HepG2 (cell line): ENCODE data around the gene WDR19. TPM values are rescaled to one million over a fixed set of nuclear protein-coding genes. Genes with fewer than 3 reads are reported as not detected.

ENCODE experiments used
- ATAC-seq: fragments of 200-7000 bp; cut with Tn5 transposase; 3 replicates; pipeline ENCODE4 v1.9.1; 2020; ENCODE audit warnings: mild to moderate bottlenecking, moderate library complexity
- BruUV-seq: library from RNA; stranded (reverse); fragments of 400-500 nt; replicated peaks from 2 replicates; lab custom pipeline; 2021; lab: Mats Ljungman, UMichigan
- CTCF ChIA-PET: fragments of 300-600 bp; formaldehyde crosslinking; extraction: SDS; loops from one replicate; lab custom pipeline; 2021; ENCODE audit warnings: low total read pairs, inconsistent platforms, low intra/inter-chr PET ratio; lab: Yijun Ruan, JAX
- POLR2A ChIA-PET: fragments of 350-600 bp; sonication (Branson Sonifier 250); formaldehyde crosslinking; loops from one replicate; lab custom pipeline; 2020; ENCODE audit warnings: antibody characterized with exemption, inconsistent platforms; lab: Yijun Ruan, JAX
- DNase-seq: peaks from one replicate; pipeline ENCODE4 v3.0.0-alpha.2; 2015; ENCODE audit warnings: low spot score
- FAIRE-seq: peaks from 3 replicates; lab custom pipeline; 2011; peaks lifted over from hg19 to GRCh38; lab: Jason Lieb, UNC
- H2AFZ ChIP-seq: one replicate; pipeline ENCODE4 v1.6.1; 2011; ENCODE audit warnings: low read length, inconsistent platforms
- H3K27ac ChIP-seq: fragments of 300-600 bp; 3 replicates; pipeline ENCODE4 v1.8.0; 2011; ENCODE audit warnings: mixed run types, mild to moderate bottlenecking, mixed read lengths, low read length, inconsistent platforms; ENCODE audit not compliant: insufficient read depth; ENCODE audit errors: extremely low read length
- H3K27me3 ChIP-seq, 2 experiments: fragments of 200-600 bp in 1 of 2; 2 replicates in 1 of 2; 3 replicates in 1 of 2; pipeline versions ENCODE4 v1.6.0 to v1.8.0; 2011; ENCODE audit warnings: low read length in 2 of 2, mild to moderate bottlenecking in 2 of 2, moderate library complexity in 2 of 2, inconsistent platforms in 1 of 2; ENCODE audit not compliant: insufficient read depth in 2 of 2, control insufficient read depth in 1 of 2
- H3K36me3 ChIP-seq, 2 experiments: fragments of 200-600 bp in 1 of 2; replicated peaks in 1 of 2; 2 replicates in 1 of 2; 3 replicates in 1 of 2; pipeline versions ENCODE4 v1.5.1 to v1.8.0; 2011; ENCODE audit warnings: low read length in 2 of 2, inconsistent platforms in 1 of 2; ENCODE audit not compliant: insufficient read depth in 2 of 2, control insufficient read depth in 1 of 2
- H3K4me1 ChIP-seq: 2 replicates; pipeline ENCODE4 v1.5.1; 2012; ENCODE audit warnings: low read length, inconsistent platforms; ENCODE audit not compliant: insufficient read depth
- H3K4me2 ChIP-seq: 2 replicates; pipeline ENCODE4 v1.6.0; 2011; ENCODE audit warnings: low read depth, low read length, inconsistent platforms
- H3K4me3 ChIP-seq, 3 experiments: fragments of 200-600 bp in 1 of 3; sonication (generic), shearing (Covaris generic) in 1 of 3; replicated peaks in 1 of 3; 2 replicates each; pipeline ENCODE4 v1.5.1; 2011 to 2016; ENCODE audit warnings: low read length in 3 of 3, inconsistent platforms in 2 of 3, low read depth in 2 of 3, mild to moderate bottlenecking in 2 of 3, control low read depth in 1 of 3, mixed read lengths in 1 of 3; ENCODE audit not compliant: insufficient read depth in 1 of 3
- H3K79me2 ChIP-seq: one replicate; pipeline ENCODE4 v1.6.1; 2011; ENCODE audit warnings: low read length, inconsistent platforms; ENCODE audit not compliant: insufficient read depth
- H3K9ac ChIP-seq: 2 replicates; pipeline ENCODE4 v1.6.0; 2011; ENCODE audit warnings: mild to moderate bottlenecking, low read depth, low read length, inconsistent platforms; ENCODE audit not compliant: insufficient read depth
- H3K9me3 ChIP-seq: 2 replicates; pipeline ENCODE4 v1.5.1; 2012; ENCODE audit warnings: mild to moderate bottlenecking, low read length
- H4K20me1 ChIP-seq: 2 replicates; pipeline ENCODE4 v1.6.0; 2011; ENCODE audit warnings: inconsistent platforms, mild to moderate bottlenecking, low read length, moderate library complexity; ENCODE audit not compliant: insufficient read depth
- CC2D1A ChIP-seq: sonication (generic); formaldehyde crosslinking; IDR thresholded peaks from 2 replicates; pipeline ENCODE4 v1.8.1; 2023; ENCODE audit warnings: mild to moderate bottlenecking, missing genetic modification reagents
- FOXA1 ChIP-seq, 2 experiments: fragments of 450-650 bp in 1 of 2; sonication (generic) in 1 of 2; formaldehyde crosslinking in 1 of 2; IDR thresholded peaks; 2 replicates each; pipeline versions ENCODE4 v1.4.0 to v1.6.1; 2016 to 2020; ENCODE audit warnings: missing genetic modification reagents in 1 of 2
- KDM3A ChIP-seq: IDR thresholded peaks from 2 replicates; pipeline ENCODE4 v1.6.1; 2018; ENCODE audit warnings: low read depth, missing compliant biosample characterization
- KDM5B ChIP-seq: sonication (generic); formaldehyde crosslinking; IDR thresholded peaks from 2 replicates; pipeline ENCODE4 v1.4.0; 2020; ENCODE audit warnings: missing genetic modification reagents, mild to moderate bottlenecking, borderline replicate concordance
- MIXL1 ChIP-seq: IDR thresholded peaks from 2 replicates; pipeline ENCODE4 v1.6.1; 2016
- NFE2L2 ChIP-seq: fragments of 150-350 bp; IDR thresholded peaks from 2 replicates; pipeline ENCODE4 v1.6.1; 2014; ENCODE audit warnings: low read length
- XBP1 ChIP-seq: sonication (generic); formaldehyde crosslinking; IDR thresholded peaks from 2 replicates; pipeline ENCODE4 v1.5.0; 2020; ENCODE audit warnings: missing genetic modification reagents
- ZBTB21 ChIP-seq: sonication (generic); formaldehyde crosslinking; IDR thresholded peaks from 2 replicates; pipeline ENCODE4 v1.4.0; 2020; ENCODE audit warnings: missing genetic modification reagents
- ZFP82 ChIP-seq: sonication (generic); formaldehyde crosslinking; IDR thresholded peaks from 2 replicates; pipeline ENCODE4 v1.5.1; 2020; ENCODE audit warnings: mild to moderate bottlenecking, missing genetic modification reagents, borderline replicate concordance
- ZNF260 ChIP-seq: sonication (generic); formaldehyde crosslinking; IDR thresholded peaks from 2 replicates; pipeline ENCODE4 v1.4.0; 2020; ENCODE audit warnings: missing genetic modification reagents, low read depth, mild to moderate bottlenecking, borderline replicate concordance
- ZNF83 ChIP-seq: sonication (generic); formaldehyde crosslinking; IDR thresholded peaks from 2 replicates; pipeline ENCODE4 v1.4.0; 2020; ENCODE audit warnings: missing genetic modification reagents, mild to moderate bottlenecking, borderline replicate concordance
- WGBS: methylation state at CpG from one replicate; pipeline ENCODE4 v1.1.6; 2017; ENCODE audit warnings: low lambda C conversion rate; 5-methylcytosine and 5-hydroxymethylcytosine counted together
- in situ Hi-C: cut with HindIII; loops from 2 replicates; pipeline ENCODE4 v1.10.0; 2017; ENCODE audit warnings: low pct_unique_long_range_greater_than_20kb; ENCODE audit not compliant: extremely low pct_ligation_motif_present
- intact Hi-C: fragments of 100-400 bp; cut with micrococcal nuclease; formaldehyde crosslinking; loops from one replicate; pipeline ENCODE4 v1.10.0; 2022; ENCODE audit not compliant: unreplicated experiment
- polyA plus RNA-seq, 8 experiments: library from polyadenylated mRNA; depleted of rRNA in 3 of 8; stranded (reverse) in 7 of 8; unstranded in 1 of 8; fragments of >200 nt; fragmentation: Illumina TruSeq in 4 of 8; extraction: Trizol in 4 of 8; gene quantifications; 2 replicates each; pipeline versions ENCODE4 v1.2.1 to v1.2.3, GENCODE V29; 2011 to 2016; ENCODE audit warnings: low read depth in 4 of 8, missing spikeins in 1 of 8, mixed read lengths in 1 of 8; ENCODE audit not compliant: insufficient read depth in 1 of 8
- total RNA-seq, 5 experiments: library from RNA; depleted of rRNA; stranded (reverse); fragments of >200 nt; fragmentation: Illumina TruSeq; extraction: Trizol; gene quantifications; 2 replicates each; pipeline ENCODE4 v1.2.3, GENCODE V29; 2016; ENCODE audit warnings: low read depth in 1 of 5

The WDR19 gene
- total and polyA plus RNA-seq, 2 of the 13 experiments (the other 11 are each of a cell fraction or from before 2014, with no cell fraction given) = 22.9 to 34.1 TPM

DNA sequence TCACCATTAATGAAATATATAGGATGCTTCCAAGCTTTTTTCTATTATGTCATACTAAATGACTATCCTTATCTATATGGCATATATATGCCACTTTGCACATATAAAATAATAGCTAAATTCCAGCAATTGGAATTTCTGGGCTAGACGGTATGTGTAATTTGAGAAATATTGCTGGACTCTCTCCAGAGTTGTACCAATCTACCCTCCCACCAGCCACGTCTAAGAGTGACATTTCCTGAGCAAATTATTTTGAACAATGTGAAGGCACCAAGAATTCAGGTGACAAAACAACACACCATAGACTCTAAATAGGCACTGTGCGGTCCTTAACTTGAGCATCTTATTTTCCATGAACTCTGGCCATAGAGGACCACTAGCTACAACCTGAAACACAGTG lies 121.5 kb downstream of the WDR19 start:
- no peak for FAIRE-seq
- POLR2A ChIA-PET = no interaction called here
- DNase-seq = no peak
- in situ Hi-C loops = no loop called here
- H3K9ac ChIP-seq = no peak overlapping the region
- no peak for TF ChIP-seq CC2D1A
- no peak for TF ChIP-seq KDM5B (CRISPR knock-in tag)
- TF ChIP-seq ZBTB21 (CRISPR knock-in tag) = no peak
- no peak for TF ChIP-seq ZNF260 (CRISPR knock-in tag)
- TF ChIP-seq KDM3A (CRISPR knock-in tag) = no peak
- TF ChIP-seq MIXL1 (CRISPR knock-in tag) = no peak
- no peak for TF ChIP-seq XBP1 (CRISPR knock-in tag)
- TF ChIP-seq, all 625 proteins: peak for 0
- no peaks in the 10 kb centered on the region for H3K27me3 ChIP-seq
- BruUV-seq = no TSS peak
- no peaks in the 10 kb centered on the region for H3K9me3 ChIP-seq
- no peaks in the 10 kb centered on the region for H3K79me2 ChIP-seq
- H2AFZ ChIP-seq = no peak overlapping the region
- H3K4me3 ChIP-seq = no peak overlapping the region
- no peak overlapping the region for H3K4me2 ChIP-seq
- CTCF ChIA-PET = no interaction called here
- no peaks in the 10 kb centered on the region for H4K20me1 ChIP-seq
- WGBS = 96% methylated on average over 3 of the region's 3 CpGs
- no peak for ATAC-seq
- H3K27ac ChIP-seq = no peak overlapping the region
- peaks cover 15 to 76% of the 10 kb centered on the region in 2 experiments for H3K36me3 ChIP-seq
- H3K4me1 ChIP-seq = no peaks in the 10 kb centered on the region
- intact Hi-C loops = no loop called here

GRCh38 chr4:39304651-39305050 lies 122.3 kb downstream of the WDR19 start:
- intact Hi-C loops = no loop called here
- no peaks in the 10 kb centered on the region for H3K27me3 ChIP-seq
- H3K9me3 ChIP-seq = no peaks in the 10 kb centered on the region
- no peak overlapping the region for H3K9ac ChIP-seq
- no peak overlapping the region for H3K4me2 ChIP-seq
- ATAC-seq = no peak
- in situ Hi-C loops = no loop called here
- BruUV-seq = no TSS peak
- no peaks in the 10 kb centered on the region for H3K79me2 ChIP-seq
- H3K27ac ChIP-seq = no peak overlapping the region
- no peaks in the 10 kb centered on the region for H4K20me1 ChIP-seq
- no peak for FAIRE-seq
- WGBS = 95% methylated on average over 5 of the region's 5 CpGs
- no peak overlapping the region for H2AFZ ChIP-seq
- DNase-seq = no peak
- no peak overlapping the region for H3K4me3 ChIP-seq
- H3K4me1 ChIP-seq = no peaks in the 10 kb centered on the region
- POLR2A ChIA-PET = no interaction called here
- TF ChIP-seq FOXA1 (IDR thresholded peaks at IDR 0.05) (no peak), FOXA1 (CRISPR knock-in tag; IDR thresholded peaks at IDR 0.05) (no peak), ZFP82 (CRISPR knock-in tag) (no peak), NFE2L2 (0 out of 2 replicates have a peak, but pooled peaks have one; percentile 21), ZNF83 (CRISPR knock-in tag) (no peak)
- TF ChIP-seq, all 625 proteins: peak for 1
- peaks cover 15 to 84% of the 10 kb centered on the region in 2 experiments for H3K36me3 ChIP-seq
- CTCF ChIA-PET = no interaction called here
